Measurements from ENCODE around the gene PTK6.

The PTK6 gene

GRCh38 chr20:63532449-63532971 is 4.7 kb downstream of the PTK6 start:
- DNase-seq (ENCODE audit: insufficient read length, low spot score) = no peak
- no peak for FAIRE-seq

GRCh38 chr20:63531686-63532448 is 5.3 kb downstream of the PTK6 start:
- FAIRE-seq (peak; percentile 100), DNase-seq (ENCODE audit: insufficient read length, low spot score) (no peak)

- DNase-seq (ENCODE audit: insufficient read length, low spot score) = no peak
- FAIRE-seq = no peak
These were observed 6.4 kb downstream of the PTK6 start for GRCh38 chr20:63530788-63531160.

DNA sequence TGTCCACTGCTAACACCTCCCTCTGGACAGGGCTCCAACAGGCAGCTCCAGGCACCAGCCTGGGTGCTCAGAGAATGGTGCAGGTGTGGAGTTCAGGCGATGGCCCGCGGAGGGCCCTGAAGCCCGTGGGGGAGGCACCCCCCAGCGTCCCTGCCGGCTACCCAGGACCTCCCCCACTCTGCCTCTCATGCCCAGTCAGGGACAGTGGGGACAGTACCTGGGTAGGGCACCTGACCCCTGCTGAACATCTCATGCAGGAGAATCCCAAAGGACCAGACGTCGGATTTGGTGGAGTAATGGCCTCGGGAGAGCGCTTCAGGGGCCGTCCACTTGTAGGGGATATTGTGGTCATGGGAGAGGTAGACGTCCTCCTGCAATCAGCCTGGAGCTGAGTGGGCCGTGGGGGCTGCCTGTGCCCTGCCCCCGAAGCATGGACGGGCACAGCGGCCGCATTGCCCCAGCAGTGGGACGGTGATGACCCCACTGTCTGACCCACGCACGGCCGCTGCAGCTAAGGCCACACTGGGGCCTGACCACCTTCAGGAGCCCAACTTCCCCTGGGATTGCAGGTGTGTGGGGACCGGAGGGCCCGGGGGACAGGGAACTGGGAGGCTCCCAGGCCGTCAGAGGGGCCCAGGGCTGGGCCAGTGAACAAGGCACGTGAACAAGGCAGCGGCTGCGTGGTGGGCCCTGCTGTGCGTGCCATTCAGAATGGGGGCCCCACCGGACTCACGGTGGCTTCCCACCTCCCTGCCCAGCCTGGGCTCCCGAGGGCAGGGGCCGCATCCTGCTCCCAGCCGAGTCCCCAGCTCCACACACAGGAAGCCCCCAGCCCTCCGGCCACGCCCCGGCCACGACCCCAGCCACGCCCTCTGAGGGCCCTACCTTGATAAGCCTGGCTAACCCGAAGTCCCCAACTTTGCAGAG is 7.1 kb downstream of the PTK6 start:
- DNase-seq (ENCODE audit: insufficient read length, low spot score) (no peak), FAIRE-seq (no peak)

- no peak for FAIRE-seq
- no peak for DNase-seq (ENCODE audit: insufficient read length, low spot score)
These were observed 7.9 kb downstream of the PTK6 start for GRCh38 chr20:63529180-63529860.

DNA sequence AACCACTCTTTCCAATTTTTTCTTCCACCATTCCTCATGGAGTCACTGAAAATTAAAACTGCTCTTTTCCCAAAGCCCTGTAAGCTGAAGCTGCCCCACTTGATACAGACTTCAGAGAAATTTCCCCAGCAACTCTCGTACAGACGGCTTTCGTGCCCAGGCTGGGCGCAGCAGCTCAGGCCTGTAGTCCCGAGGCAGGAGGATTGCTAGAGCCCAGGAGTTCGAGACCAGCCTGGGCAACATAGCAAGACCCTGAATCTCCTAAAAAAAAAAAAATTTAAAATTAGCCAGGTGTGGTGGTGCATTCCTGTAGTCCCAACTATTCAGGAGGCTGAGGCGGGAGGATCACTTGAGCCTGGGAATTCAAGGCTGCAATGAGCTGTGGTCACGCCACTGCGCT is 10.0 kb downstream of the PTK6 start:
- FAIRE-seq = no peak

DNA sequence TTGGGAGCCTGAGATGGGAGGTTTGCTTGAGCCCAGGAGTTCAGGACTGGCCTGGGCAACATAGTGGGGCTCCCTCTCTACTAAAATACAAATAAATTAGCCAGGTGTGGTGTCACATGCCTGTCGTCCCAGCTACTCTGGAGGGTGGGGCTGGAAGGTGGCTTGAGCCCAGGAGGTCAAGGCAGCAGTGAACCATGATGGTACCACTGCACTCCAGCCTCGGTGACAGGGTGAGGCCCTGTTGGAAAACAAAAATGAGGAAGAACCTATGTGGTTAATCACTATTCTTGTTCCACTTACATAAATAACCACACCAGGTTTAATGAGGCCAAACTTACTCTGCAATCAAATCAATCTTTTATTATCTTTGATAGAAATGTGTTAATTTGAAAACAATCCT is 11.2 kb downstream of the PTK6 start:
- DNase-seq (ENCODE audit: insufficient read length, low spot score) (no peak), FAIRE-seq (peak; percentile 94)

More for the DNA sequence above, 10.0 kb downstream of the PTK6 start:
- no peak for DNase-seq (ENCODE audit: insufficient read length, low spot score)

DNA sequence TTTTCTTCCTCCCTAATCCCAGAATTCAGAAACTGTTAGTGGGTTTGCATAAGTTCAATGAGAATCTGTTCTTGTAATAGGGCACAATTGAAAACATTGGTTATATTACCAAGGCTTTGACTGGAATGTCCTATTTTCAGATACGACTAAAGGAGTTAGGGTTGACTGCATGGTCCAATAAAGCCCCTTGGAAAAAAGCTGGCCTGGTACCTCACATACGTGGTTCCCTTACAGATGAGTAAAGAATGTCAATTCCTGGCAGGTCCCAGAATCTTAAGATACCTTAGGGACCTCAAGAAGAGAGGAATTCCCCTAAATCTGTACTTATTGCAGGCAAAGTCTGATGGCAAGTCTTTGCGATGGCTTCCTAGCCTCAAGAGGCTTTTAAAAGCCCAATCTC is 12.0 kb downstream of the PTK6 start:
- no peak for DNase-seq (ENCODE audit: insufficient read length, low spot score)
- no peak for FAIRE-seq

DNA sequence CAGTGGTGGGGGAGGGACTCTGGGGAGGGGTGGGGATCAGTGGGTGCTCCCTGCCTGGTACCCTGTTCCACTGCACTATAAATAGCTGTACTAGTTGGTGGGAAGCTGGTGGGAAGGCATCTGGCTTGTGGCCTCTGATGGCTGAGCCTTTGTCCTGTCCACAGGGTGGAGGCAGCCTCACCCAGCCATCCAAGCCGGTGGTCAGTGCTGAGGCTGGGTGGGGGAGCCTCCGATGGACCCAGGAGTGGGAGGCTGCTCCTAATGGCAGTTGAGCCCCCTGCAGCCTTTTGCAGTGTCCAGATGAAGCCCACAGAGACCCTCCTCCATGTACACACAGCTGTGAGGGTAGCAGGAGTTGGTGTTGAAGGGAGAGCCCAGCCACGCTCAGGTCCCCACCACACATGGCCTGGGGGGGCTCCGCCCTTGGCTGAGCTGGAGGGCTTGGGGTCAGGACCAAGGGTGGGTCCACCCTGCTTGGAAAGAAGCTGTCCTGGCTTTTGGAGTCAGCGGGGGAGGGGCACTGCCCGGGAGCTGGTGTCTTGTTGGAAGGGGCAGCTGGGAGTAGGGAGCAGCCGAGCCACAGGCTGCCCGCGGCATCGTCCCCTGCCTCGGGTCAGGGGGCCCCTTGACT is 14.1 kb downstream of the PTK6 start:
- DNase-seq (ENCODE audit: insufficient read length, low spot score) = no peak
- peak; percentile 42 for FAIRE-seq

DNA sequence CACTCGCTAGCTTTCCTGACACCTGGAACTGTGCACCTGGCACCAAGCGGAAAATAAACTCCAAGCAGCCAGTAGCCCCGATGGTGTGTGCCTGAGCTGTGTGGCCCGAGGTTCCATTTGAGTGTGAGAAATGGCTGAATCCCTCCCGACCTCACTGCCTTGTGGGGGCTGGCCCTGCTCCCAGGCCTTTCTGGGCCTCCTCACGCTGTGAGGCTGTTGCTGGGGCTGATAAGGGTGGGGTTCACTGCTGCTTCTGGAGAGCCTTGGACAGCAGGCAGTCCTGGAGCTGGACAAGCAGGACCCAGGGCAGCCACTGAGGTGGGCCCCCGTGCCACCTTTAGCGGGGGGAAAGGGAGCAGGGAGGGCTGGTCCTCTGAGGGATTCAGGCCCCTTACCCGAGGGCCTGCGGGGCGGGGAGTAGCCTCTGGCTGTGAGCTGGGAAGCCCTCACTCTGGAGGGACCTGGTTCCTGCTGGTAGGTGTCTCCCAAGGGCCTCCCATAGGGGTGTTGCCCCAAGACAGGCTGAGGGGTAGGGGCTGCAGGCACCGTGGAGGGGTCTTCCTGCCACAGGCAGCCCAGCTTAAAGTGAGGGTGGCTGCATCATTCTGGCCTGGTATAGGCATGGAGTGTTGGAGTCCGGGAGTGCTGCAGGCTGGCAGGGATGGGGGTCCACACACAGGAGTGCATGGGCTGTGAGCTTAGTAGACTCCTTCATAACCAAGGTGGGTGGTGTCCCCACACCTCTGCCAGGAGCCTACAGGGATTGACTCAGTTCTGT is 14.9 kb downstream of the PTK6 start:
- DNase-seq (ENCODE audit: insufficient read length, low spot score) (no peak), FAIRE-seq (peak; percentile 52)

- DNase-seq (ENCODE audit: insufficient read length, low spot score) = no peak
- FAIRE-seq = no peak
These were observed 15.6 kb downstream of the PTK6 start for GRCh38 chr20:63521602-63522001.

DNA sequence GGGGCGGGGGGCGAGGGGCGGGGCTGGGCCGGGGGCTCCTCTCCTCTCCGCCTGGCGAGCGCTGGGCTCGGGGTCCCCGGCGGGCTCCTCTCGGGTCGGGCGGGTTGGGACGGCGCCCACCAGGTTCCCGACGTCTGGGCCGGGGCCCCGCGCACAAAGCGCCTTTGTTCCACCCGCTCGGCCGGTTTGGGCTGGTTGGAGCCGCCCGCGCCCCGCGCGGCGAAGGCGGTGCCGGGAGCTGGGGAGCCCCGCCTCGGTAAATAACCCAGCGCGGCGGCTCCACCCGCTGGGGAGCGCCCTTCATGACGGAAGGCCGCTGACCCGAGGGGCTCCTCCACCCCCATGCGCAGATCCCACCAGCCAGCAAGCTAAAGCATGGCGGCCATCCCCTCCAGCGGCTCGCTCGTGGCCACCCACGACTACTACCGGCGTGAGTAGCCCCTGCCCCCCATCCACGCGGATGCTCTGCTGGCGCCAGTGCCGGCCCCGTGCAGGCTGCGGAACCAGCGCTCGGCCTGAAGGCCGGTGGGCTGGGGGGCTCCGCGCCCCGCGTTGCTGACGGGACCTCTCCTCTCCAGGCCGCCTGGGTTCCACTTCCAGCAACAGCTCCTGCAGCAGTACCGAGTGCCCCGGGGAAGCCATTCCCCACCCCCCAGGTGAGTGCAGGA is 16.1 kb downstream of the PTK6 start:
- DNase-seq (ENCODE audit: insufficient read length, low spot score) (no peak), FAIRE-seq (peak; percentile 90)

DNA sequence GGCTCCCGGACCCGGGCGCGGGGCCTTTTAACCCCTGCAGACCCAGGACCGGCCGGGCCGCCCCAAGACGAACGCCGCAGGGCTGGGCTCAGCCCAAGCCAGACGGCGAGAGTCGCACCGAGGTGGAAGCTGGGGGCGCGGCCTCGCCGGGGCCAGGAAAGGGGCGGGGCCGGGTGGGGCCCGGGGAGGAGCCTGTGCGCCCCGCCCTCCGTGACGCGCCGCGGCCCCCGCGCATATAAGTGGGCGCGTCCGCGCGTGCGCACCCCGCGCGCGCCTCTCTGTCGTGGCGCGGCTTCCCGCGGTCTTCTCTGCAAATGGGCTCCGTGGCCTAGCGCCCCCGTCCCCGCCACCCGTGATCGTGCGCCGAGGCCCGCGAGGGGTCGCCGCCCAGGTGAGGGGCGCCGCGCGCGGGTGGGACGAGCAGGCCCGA is 16.7 kb downstream of the PTK6 start, which contains the start of gene PPDPF:
TSS of gene PPDPF (plus strand) at position 262 of the 430 bp plus-strand sequence. CDS start 544 bp downstream, outside the sequence.
- peak; percentile 99 for FAIRE-seq
- DNase-seq (ENCODE audit: insufficient read length, low spot score) = peak; percentile 99

DNA sequence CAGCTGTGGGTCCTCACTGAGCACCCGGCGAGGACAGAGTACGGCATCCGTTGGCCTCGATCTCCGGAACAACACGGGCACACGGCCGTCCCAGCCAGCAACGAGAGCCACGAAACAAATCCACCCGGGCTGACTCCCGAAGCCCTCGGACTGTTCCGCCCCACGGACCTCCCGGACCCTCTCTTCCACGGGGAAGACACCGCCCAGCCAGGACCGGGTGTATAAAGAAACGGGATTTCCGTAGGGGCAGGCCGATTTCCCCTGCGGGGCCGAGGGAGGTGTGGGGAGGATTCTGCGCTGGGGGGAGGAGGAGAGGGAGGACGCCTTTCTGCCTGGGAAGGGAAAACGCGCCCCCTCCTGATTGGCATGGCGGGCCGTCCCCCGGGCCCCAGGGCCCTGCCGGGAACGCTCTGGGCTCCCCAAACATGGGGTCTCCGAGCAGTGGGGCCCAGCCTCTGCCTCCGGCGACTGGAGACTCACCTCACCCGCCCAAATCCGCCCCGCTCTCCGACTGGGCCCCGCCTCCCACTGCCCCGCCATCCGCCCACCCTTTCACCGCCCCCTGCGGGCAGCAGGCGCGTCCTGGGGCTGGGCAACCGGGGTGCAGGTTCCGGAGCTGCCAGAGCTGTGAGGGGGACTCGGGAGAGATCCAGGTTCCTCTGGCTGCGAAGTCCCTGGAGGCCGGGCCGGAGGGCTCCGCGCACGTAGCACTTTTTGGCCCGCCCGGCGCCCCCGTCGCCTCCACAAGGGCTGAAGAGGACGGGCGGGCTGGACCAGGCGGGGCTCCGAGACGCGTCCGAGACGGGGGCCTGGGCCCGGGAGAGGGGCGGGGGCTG is 17.3 kb downstream of the PTK6 start:
- FAIRE-seq (peak; percentile 94), DNase-seq (ENCODE audit: insufficient read length, low spot score) (peak; percentile 92)

DNA sequence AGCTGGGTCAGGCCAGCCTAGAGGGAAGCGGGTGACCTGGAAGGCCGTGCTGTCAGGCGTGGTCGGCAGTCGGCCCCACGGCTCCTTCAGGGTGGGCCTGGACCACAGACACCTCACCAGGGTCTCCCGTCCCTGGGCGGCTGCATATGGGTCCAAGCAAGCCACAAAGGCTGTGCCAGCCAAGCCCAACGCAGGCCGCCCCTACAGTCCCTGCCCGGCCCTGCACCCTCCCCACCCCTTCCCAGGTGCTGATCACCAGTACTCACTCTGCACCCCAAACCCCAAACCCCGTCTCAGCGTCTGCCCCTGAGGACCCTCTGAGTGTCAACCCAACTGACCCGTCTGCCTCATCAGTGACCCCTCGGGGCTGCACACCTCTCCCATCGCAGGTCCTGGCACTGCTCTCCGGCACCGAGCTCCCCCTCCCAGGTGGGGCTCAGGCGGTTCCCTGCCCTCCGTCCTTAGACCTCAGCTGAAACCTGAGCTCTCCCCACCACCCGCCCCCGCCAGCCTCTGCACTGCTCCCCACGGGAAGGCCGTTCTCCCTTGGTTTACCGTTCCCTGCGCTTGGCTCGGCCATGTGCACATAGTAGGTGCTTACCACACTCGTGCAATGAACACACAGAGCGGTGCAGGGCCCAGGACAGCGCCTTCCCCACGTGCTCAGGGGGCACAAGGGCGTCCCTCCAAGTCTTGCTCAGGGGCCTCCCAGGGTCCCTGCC is 18.1 kb downstream of the PTK6 start:
- FAIRE-seq = peak; percentile 89
- DNase-seq (ENCODE audit: insufficient read length, low spot score) = no peak

- no peak for DNase-seq (ENCODE audit: insufficient read length, low spot score)
- FAIRE-seq = peak; percentile 48
These were observed 18.8 kb downstream of the PTK6 start for GRCh38 chr20:63518351-63518861.
